Choroid plexus epithelial cell (primary cell): ENCODE results near the gene ARMH4.

Experiments
- DNase-seq: peaks from one replicate; pipeline ENCODE4 v3.0.0-alpha.2; 2010; ENCODE audit warnings: low read depth
- H3K4me3 ChIP-seq: 2 replicates; pipeline ENCODE4 v1.5.1; 2011; ENCODE audit warnings: low read depth, mild to moderate bottlenecking, control low read depth, low read length, moderate library complexity
- CTCF ChIP-seq: conservative IDR thresholded peaks from 2 replicates; pipeline ENCODE4 v1.5.1; 2011; ENCODE audit warnings: low read depth, mild to moderate bottlenecking, control low read depth, inconsistent platforms, low read length, moderate library complexity

ARMH4 gene

GRCh38 chr14:58166005-58166983 is 14.3 kb upstream of the ARMH4 start:
- peak; percentile 96 for TF ChIP-seq CTCF
- DNase-seq: peak; percentile 90
- H3K4me3 ChIP-seq: no peak overlapping the region

- no peak for TF ChIP-seq CTCF
- no peak for DNase-seq
- H3K4me3 ChIP-seq: no peak overlapping the region
Measured at GRCh38 chr14:58160561-58160960, 8.5 kb upstream of the ARMH4 start.

- peak; percentile 56 for DNase-seq
- H3K4me3 ChIP-seq: peak overlapping the region; percentile 73
- TF ChIP-seq CTCF: no peak
Measured at GRCh38 chr14:58151133-58152013, 640 bp downstream of the ARMH4 start.

GRCh38 chr14:58150243-58150805 is 1.7 kb downstream of the ARMH4 start:
- no peak for TF ChIP-seq CTCF
- no peak for DNase-seq
- no peak overlapping the region for H3K4me3 ChIP-seq

GRCh38 chr14:58149196-58149595 is 2.8 kb downstream of the ARMH4 start:
- H3K4me3 ChIP-seq: no peak overlapping the region
- TF ChIP-seq CTCF: no peak
- DNase-seq: no peak

- no peak overlapping the region for H3K4me3 ChIP-seq
- no peak for DNase-seq
- TF ChIP-seq CTCF: no peak
Measured at GRCh38 chr14:58146399-58146798, 5.6 kb downstream of the ARMH4 start.
